Thyroid gland (tissue), 4 donors: ENCODE measurements around the gene FOXO3B.
"Not testable (repeated sequence)": the region's sequence is repeated elsewhere in the genome, so short reads cannot be mapped to it uniquely, and the experiment has no call there.

Experiments
- CTCF ChIP-seq, 6 experiments: fragments of 200-600 bp in 3 of 6; fragments of 450-650 bp in 3 of 6; sonication (generic) in 3 of 6; IDR thresholded peaks; one replicate each; pipeline ENCODE4 v1.5.1; 2016 to 2019; ENCODE audit warnings: antibody characterized with exemption in 6 of 6, mild to moderate bottlenecking in 2 of 6, inconsistent platforms in 1 of 6, moderate library complexity in 1 of 6
- POLR2A ChIP-seq, 2 donors: fragments of 450-650 bp; IDR thresholded peaks; one replicate each; pipeline ENCODE4 v1.6.1; 2017; ENCODE audit warnings: antibody characterized with exemption in 2 of 2, mild to moderate bottlenecking in 2 of 2, moderate library complexity in 1 of 2

- TF ChIP-seq POLR2A, CTCF (IDR thresholded peaks at IDR 0.05): not testable (repeated sequence)
Measured at GRCh38 chr17:18666326-18666725, 15.8 kb downstream of the FOXO3B start.
